Measurements from ENCODE around the gene MTPN.

- no peak for TF ChIP-seq BHLHE40 (IDR thresholded peaks at IDR 0.05; ENCODE audit: borderline replicate concordance)
- no peak for TF ChIP-seq PKNOX1 (IDR thresholded peaks at IDR 0.05)
- no peak for TF ChIP-seq NFRKB (IDR thresholded peaks at IDR 0.05)
- no peak for TF ChIP-seq FOXA1 (IDR thresholded peaks at IDR 0.05)
- no peak for TF ChIP-seq ZNF384 (IDR thresholded peaks at IDR 0.05)
- TF ChIP-seq HDGF (IDR thresholded peaks at IDR 0.05; ENCODE audit: borderline replicate concordance), result no peak
- no peak for TF ChIP-seq FOXM1 (IDR thresholded peaks at IDR 0.05; ENCODE audit: borderline replicate concordance)
- TF ChIP-seq FOXK2 (IDR thresholded peaks at IDR 0.05), result no peak
- no peak for TF ChIP-seq ARNT (IDR thresholded peaks at IDR 0.05)
- TF ChIP-seq ELF4 (IDR thresholded peaks at IDR 0.05), result no peak
Observed at GRCh38 chr7:135966341-135967043, 10.7 kb downstream of the MTPN start.
